ENCODE results near the gene PTRH2. TPM values are rescaled to one million over a fixed set of nuclear protein-coding genes. Genes with fewer than 3 reads are reported as not detected.

Gene PTRH2
- total RNA-seq, 2 experiments from 2014 or later = 22.8 to 23.3 TPM

DNA sequence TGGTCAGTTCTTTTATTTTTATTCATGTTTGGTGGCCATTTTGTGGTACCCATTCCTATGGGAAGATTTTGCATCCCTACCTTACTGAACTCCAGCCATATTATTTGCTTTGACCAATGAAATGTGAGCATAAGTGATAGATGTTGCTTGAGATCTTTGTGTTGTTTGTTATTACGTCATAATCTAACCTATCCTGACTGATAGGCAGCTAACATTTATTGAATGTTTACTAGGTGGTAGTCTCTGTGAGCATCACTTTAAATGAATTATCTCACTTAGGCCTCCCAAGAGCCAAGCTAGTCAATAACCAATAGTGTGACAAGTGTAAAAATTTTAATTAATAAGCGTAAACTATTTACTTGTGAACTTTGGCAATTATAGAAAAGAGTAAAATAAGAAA, 37.8 kb upstream of the PTRH2 start:
- Mint-ChIP-seq H3K27me3 (no peaks in the 10 kb centered on the region), H3K9me3 (peaks cover 2% of the 10 kb centered on the region), H3K4me1 (peaks cover 14% of the 10 kb centered on the region), H3K27ac (no peak overlapping the region), H3K4me3 (no peak overlapping the region), H3K36me3 (ENCODE audit: low read depth) (peaks cover 24% of the 10 kb centered on the region)
- CTCF ChIA-PET = interaction anchor here (1.3 to 2.3 kb wide), 5 partner anchors 12 to 435 kb away, joined by 3 to 7 read pairs (median 4); no protein-coding TSS in a partner anchor
- POLR2A ChIA-PET = interaction anchor here (0.7 to 1.2 kb wide), 6 partner anchors 37 to 148 kb away, joined by 3 to 4 read pairs (median 3); partner anchors contain the start of genes PTRH2, RPS6KB1, TUBD1 and VMP1
- no peak for DNase-seq

DNA sequence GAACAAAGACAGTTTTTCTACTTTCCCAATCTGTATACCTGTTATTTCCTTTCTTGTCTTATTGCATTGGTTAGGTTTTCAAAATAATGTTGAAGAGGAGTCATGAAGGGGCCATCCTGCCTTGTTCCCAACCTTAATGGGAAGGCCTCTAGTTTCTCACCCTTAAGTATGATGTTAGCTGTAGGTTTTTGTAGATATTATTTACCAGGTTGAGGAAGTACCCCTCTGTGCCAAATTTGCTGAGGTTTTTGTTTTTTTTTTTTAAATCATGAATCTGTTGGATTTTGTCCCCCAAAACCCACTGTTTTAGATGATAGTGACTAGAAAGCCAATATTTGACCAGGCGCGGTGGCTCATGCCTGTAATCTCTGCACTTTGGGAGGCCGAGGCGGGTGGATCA, 36.6 kb upstream of the PTRH2 start:
- CTCF ChIA-PET = interaction anchor here (0.9 kb wide), 1 partner anchor 8 kb away, joined by 3 read pairs; no protein-coding TSS in a partner anchor
- H3K4me3 Mint-ChIP-seq = no peak overlapping the region

DNA sequence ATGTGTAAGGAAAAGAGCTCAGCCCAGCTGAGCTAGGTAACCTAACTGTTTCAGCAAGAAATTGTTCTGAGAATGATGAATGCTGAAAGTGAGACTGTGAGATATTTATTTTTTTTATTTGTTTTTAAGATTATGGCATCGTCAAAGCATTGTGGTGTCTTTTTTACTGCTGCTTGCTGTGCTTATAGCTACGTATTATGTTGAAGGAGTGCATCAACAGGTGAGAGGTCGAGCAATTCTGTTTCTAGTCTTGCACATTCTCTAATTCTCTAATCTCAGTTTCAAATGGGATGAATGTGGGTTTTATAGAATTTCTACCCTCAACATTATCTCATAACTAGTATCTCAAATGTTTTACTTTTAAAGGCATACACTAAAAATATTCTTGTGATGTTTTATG, 30.1 kb upstream of the PTRH2 start:
- H3K4me1 Mint-ChIP-seq = peaks cover 2% of the 10 kb centered on the region
- no peaks in the 10 kb centered on the region for H3K9me3 Mint-ChIP-seq
- POLR2A ChIA-PET = no interaction called here
- no peak overlapping the region for H3K4me3 Mint-ChIP-seq
- H3K36me3 Mint-ChIP-seq (ENCODE audit: low read depth) = peaks cover 19% of the 10 kb centered on the region
- CTCF ChIA-PET = no interaction called here
- no peaks in the 10 kb centered on the region for H3K27me3 Mint-ChIP-seq
- no peak for DNase-seq
- H3K27ac Mint-ChIP-seq = no peak overlapping the region

More for the DNA sequence above, 36.6 kb upstream of the PTRH2 start:
- POLR2A ChIA-PET = no interaction called here
- Mint-ChIP-seq H3K36me3 (ENCODE audit: low read depth) (peaks cover 24% of the 10 kb centered on the region), H3K27me3 (no peaks in the 10 kb centered on the region), H3K4me1 (peaks cover 8% of the 10 kb centered on the region), H3K9me3 (peaks cover 2% of the 10 kb centered on the region), H3K27ac (no peak overlapping the region)
- no peak for DNase-seq

DNA sequence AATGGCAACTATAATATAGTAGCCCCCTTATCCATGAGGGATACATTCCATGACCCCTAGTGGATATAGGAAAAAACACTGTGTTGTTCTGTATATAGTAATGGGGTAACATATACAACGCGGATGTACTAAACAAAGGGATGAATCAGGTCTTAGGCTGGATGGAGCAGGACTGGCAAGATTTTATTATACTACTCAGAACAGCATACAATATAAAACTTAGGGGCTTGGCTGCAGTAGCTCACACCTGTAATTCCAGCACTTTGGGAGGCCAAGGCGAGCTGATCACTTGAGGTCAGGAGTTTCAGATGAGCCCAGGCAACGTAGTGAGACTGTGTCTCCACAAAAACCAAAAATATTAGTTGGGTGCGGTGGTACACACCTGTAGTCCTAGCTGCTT, 27.0 kb upstream of the PTRH2 start:
- Mint-ChIP-seq H3K9me3 (no peaks in the 10 kb centered on the region), H3K36me3 (ENCODE audit: low read depth) (peaks cover 11% of the 10 kb centered on the region), H3K27ac (no peak overlapping the region), H3K27me3 (no peaks in the 10 kb centered on the region), H3K4me1 (peaks cover 10% of the 10 kb centered on the region), H3K4me3 (no peak overlapping the region)
- DNase-seq = no peak
- CTCF ChIA-PET = interaction anchor here (0.6 to 2.3 kb wide), 6 partner anchors 12 to 304 kb away, joined by 3 to 7 read pairs (median 4); partner anchors contain the start of gene RNFT1
- POLR2A ChIA-PET = no interaction called here

DNA sequence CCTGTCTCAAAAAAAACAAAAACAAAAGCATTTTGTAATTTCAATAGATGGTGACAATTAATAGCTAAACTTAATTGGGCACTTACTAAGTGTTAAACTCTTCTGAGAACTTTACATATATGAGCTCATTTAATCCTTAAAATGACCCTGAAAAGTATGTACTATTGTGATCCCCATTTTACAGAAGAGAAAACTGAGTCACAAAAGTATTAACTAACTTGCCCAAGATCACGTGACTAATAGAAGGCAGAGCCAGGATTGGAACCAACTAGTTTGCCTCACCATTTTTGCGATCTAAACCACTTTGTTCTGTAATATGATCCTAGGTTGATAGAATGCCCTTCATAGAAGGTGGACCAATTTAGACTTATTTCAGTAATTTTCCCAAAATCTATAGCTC, 26.5 kb upstream of the PTRH2 start:
- DNase-seq = no peak
- Mint-ChIP-seq H3K4me3 (no peak overlapping the region), H3K27me3 (no peaks in the 10 kb centered on the region), H3K4me1 (peaks cover 12% of the 10 kb centered on the region), H3K36me3 (ENCODE audit: low read depth) (peaks cover 11% of the 10 kb centered on the region), H3K9me3 (no peaks in the 10 kb centered on the region), H3K27ac (no peak overlapping the region)
- CTCF ChIA-PET = interaction anchor here (0.6 to 2.3 kb wide), 4 partner anchors 12 to 231 kb away, joined by 3 to 7 read pairs (median 4); partner anchors contain the start of gene RNFT1
- POLR2A ChIA-PET = no interaction called here

DNA sequence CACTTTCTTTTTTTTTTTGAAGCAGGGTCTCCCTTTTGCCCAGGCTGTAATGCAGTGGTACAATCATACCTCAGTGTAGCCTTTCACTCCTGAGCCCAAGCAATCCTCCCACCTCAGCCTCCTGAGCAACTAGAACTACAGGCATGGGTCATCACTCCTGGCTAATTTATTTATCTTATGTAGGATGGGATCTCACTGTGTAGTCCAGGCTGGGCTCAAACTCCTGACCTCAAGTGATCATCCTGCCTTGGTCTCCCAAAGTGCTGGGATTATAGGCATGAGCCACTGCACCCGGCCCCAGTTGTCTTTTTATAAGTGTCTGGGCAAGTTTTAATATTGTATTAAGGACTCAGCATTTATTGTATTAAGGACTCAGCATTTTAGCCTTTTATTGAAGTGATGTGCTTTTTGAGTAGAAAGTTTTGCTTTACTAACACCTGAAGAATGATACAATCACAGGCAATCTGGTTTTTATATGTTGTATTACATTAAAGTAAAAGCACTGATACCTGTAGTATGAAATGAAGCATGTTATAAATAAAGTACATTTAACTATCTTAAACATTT, 23.1 kb upstream of the PTRH2 start:
- no peak for DNase-seq
- no peaks in the 10 kb centered on the region for H3K27me3 Mint-ChIP-seq
- no peak overlapping the region for H3K27ac Mint-ChIP-seq
- peaks cover 11% of the 10 kb centered on the region for H3K36me3 Mint-ChIP-seq (ENCODE audit: low read depth)
- H3K4me1 Mint-ChIP-seq = peaks cover 13% of the 10 kb centered on the region
- ChIA-PET CTCF (no interaction called here), POLR2A (no interaction called here)
- no peaks in the 10 kb centered on the region for H3K9me3 Mint-ChIP-seq
- H3K4me3 Mint-ChIP-seq = no peak overlapping the region

DNA sequence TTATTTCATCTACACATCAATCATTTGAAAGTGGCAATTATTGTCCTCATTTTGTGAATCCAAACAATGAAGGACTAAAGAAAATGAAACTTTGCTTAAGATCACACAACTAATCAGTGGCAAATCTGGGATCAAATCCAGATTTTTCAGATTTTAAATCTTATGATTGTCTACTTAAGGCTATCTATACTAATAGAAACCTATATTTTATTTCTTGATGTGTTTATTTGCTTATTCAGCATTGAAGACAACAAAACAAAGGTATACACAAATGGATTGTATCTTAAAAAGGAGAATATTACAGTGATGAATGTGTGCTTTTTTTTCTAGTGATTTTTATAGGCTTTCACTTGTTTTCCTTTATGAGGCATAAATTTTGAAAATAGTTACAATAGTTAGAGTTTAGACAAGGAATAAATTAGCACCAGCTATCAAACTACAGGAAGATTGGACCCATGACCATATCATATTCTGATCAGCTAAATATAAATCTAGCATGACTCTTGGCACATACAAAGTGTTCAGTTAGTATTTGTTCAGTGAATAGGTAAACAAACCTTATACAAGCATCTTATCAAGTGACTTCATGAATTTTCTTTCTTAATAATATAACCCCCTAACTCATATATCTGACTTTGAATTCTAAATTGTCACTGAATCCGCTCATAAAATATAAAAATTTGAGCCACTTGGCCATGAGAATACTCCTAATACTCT, 20.7 kb upstream of the PTRH2 start:
- peaks cover 14% of the 10 kb centered on the region for H3K4me1 Mint-ChIP-seq
- H3K27ac Mint-ChIP-seq = no peak overlapping the region
- ChIA-PET POLR2A (no interaction called here), CTCF (interaction anchor here (1.4 kb wide), 1 partner anchor 18 kb away, joined by 4 read pairs; no protein-coding TSS in a partner anchor)
- no peaks in the 10 kb centered on the region for H3K9me3 Mint-ChIP-seq
- no peaks in the 10 kb centered on the region for H3K27me3 Mint-ChIP-seq
- DNase-seq = no peak
- peaks cover 8% of the 10 kb centered on the region for H3K36me3 Mint-ChIP-seq (ENCODE audit: low read depth)
- H3K4me3 Mint-ChIP-seq = no peak overlapping the region

DNA sequence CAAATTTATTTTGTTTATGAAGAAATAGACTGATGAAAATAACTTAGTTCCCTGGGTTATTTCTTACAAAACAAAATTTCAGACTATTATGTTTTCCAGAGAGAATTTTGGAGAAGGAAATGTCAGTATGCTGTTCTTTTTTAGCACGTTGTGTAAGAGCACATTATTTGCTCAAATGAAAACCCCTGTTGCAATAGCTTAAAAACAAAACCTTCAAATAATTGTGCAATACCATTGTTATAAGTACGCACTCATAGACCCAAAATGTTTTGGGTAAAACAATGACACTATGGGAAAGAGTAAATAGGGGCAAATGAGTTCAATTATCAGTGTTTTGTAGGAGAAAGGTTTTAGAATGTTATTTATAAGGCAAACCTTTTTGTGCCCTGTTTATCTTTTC, 18.5 kb upstream of the PTRH2 start:
- peaks cover 3% of the 10 kb centered on the region for H3K36me3 Mint-ChIP-seq (ENCODE audit: low read depth)
- H3K9me3 Mint-ChIP-seq = no peaks in the 10 kb centered on the region
- H3K4me1 Mint-ChIP-seq = peaks cover 12% of the 10 kb centered on the region
- no peak overlapping the region for H3K27ac Mint-ChIP-seq
- no peaks in the 10 kb centered on the region for H3K27me3 Mint-ChIP-seq
- POLR2A ChIA-PET = interaction anchor here (2.4 kb wide), 1 partner anchor 17 kb away, joined by 9 read pairs; the partner anchor contains the start of genes PTRH2 and VMP1
- CTCF ChIA-PET = no interaction called here
- no peak overlapping the region for H3K4me3 Mint-ChIP-seq
- no peak for DNase-seq

DNA sequence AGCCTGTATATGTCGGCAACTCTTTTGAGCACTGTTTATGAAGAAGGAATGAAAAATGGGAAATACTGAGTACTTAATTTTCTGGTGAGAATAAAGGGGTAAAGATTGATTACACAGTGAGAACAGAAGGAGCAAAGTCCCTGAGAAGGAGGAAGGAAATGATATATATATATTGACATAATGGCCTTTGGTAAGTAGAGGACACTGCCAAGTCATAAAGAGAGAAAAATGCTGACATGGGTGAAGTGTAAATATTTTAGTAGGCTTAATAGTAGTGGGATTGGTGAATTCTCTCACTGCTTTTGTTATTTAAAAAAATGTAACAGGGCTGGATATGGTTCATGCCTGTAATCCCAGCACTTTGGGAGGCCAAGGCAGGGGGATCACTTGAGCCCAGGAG, 16.4 kb upstream of the PTRH2 start:
- Mint-ChIP-seq H3K4me3 (no peak overlapping the region), H3K27me3 (no peaks in the 10 kb centered on the region), H3K27ac (no peak overlapping the region), H3K9me3 (no peaks in the 10 kb centered on the region), H3K4me1 (peaks cover 5% of the 10 kb centered on the region), H3K36me3 (ENCODE audit: low read depth) (peaks cover 2% of the 10 kb centered on the region)
- ChIA-PET POLR2A (no interaction called here), CTCF (interaction anchor here (0.6 kb wide), 1 partner anchor 22 kb away, joined by 5 read pairs; no protein-coding TSS in a partner anchor)
- DNase-seq = no peak

DNA sequence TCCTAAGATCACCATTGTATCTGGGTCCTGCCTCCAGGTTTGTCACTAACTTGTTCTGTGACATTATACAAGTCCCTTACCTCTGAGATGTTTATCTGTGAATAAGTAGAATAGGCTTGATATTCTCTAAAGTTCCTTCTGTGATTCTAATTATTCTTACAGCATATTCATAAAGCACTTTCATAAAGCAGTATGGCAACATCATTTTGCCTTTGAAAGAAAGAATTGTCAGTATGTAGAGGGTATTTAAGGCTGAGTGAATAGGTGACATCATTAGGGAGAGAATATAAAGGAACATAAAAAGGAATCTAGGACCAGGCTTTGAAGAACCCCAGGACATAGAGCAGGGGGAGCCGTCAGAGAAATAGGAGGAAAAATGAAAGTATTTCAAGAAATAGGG, 15.8 kb upstream of the PTRH2 start:
- no peaks in the 10 kb centered on the region for H3K9me3 Mint-ChIP-seq

DNA sequence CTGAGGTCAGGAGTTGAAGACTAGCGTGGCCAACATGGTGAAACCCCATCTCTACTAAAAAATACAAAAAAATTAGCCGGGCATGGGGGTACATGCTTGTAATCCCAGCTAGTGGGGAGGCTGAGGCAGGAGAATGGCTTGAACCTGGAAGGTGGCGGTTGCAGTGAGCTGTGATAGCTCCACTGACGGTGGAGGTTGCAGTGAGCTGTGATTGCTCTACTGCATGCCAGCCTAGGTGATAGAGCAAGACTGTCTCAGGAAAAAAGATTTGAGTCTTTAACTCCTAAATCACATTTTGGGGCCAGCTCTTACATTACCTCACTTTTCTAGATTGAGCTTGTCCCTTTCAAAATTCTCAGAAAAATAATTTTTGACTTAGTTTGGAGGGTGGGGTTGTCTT, 15.4 kb upstream of the PTRH2 start:
- Mint-ChIP-seq H3K27ac (no peak overlapping the region), H3K36me3 (ENCODE audit: low read depth) (peaks cover 5% of the 10 kb centered on the region), H3K9me3 (no peaks in the 10 kb centered on the region), H3K4me3 (no peak overlapping the region), H3K4me1 (peaks cover 8% of the 10 kb centered on the region), H3K27me3 (no peaks in the 10 kb centered on the region)
- POLR2A ChIA-PET = interaction anchor here (0.5 to 2.9 kb wide), 2 partner anchors 15 to 128 kb away, joined by 4 to 8 read pairs; partner anchors contain the start of genes PTRH2 and VMP1
- DNase-seq = no peak
- CTCF ChIA-PET = no interaction called here

More for the DNA sequence above, 15.8 kb upstream of the PTRH2 start:
- H3K4me3 Mint-ChIP-seq = no peak overlapping the region
- no peak for DNase-seq
- ChIA-PET CTCF (no interaction called here), POLR2A (interaction anchor here (2.9 kb wide), 1 partner anchor 15 kb away, joined by 8 read pairs; the partner anchor contains the start of genes PTRH2 and VMP1)
- H3K27ac Mint-ChIP-seq = no peak overlapping the region
- no peaks in the 10 kb centered on the region for H3K27me3 Mint-ChIP-seq
- peaks cover 8% of the 10 kb centered on the region for H3K4me1 Mint-ChIP-seq
- H3K36me3 Mint-ChIP-seq (ENCODE audit: low read depth) = peaks cover 5% of the 10 kb centered on the region

DNA sequence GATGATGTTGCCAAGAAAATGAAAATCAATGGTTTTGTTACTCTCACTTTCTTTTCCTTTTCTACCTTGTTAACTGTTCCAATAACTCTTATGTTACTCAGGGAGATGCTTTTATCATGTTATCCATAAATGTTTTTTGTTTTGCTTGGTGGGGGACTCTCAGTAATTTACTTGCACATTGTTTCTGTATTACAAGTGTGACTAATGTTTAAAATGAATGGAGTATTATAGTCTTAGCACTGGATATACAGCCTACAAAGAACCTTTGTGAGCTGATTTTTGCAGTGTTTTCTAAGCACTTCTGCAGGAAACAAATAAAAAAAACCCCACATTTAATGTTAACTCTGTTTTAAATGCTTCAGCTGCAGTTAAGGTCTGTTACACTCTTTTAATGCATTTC, 12.3 kb upstream of the PTRH2 start:
- H3K36me3 Mint-ChIP-seq (ENCODE audit: low read depth) = peaks cover 5% of the 10 kb centered on the region
- H3K27me3 Mint-ChIP-seq = no peaks in the 10 kb centered on the region
- DNase-seq = no peak
- H3K4me3 Mint-ChIP-seq = no peak overlapping the region
- H3K9me3 Mint-ChIP-seq = no peaks in the 10 kb centered on the region
- POLR2A ChIA-PET = no interaction called here
- H3K27ac Mint-ChIP-seq = no peak overlapping the region
- H3K4me1 Mint-ChIP-seq = peaks cover 10% of the 10 kb centered on the region
- CTCF ChIA-PET = no interaction called here

DNA sequence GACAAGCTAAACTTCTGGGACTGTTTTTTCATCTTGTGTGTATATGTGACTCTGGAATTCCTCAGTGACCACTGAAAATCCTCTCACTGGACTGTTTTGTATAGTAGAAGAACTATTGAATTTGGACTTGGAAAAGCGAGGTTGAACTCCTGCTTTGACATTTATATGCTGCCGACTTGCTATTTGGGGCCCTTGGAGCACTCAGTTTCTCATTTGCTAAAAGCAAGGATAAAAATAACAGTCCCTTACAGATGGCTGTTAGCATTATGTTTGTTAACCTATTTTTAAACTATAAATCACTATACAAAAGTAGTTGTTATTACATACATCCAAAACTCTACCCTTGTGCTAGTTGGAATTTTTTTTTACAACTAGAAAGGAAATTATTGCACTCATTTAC, 9.2 kb upstream of the PTRH2 start:
- Mint-ChIP-seq H3K36me3 (ENCODE audit: low read depth) (peaks cover 10% of the 10 kb centered on the region), H3K27me3 (no peaks in the 10 kb centered on the region), H3K27ac (no peak overlapping the region), H3K4me1 (peaks cover 13% of the 10 kb centered on the region), H3K9me3 (no peaks in the 10 kb centered on the region), H3K4me3 (no peak overlapping the region)
- CTCF ChIA-PET = no interaction called here
- POLR2A ChIA-PET = no interaction called here
- no peak for DNase-seq

Measured in activated CD4-positive, alpha-beta memory T cell treated with anti-CD3 and anti-CD28 coated beads, Interleukin-2, amount 10 ng/mL, durations not matched to agents 7 days and 5 days (primary cell).